ENCODE measurements around the gene UCMA.
"Not testable (repeated sequence)": the region's sequence is repeated elsewhere in the genome, so short reads cannot be mapped to it uniquely, and the experiment has no call there.

The UCMA gene

GRCh38 chr10:13234172-13234571, at the start of gene UCMA:
TSS of gene UCMA (minus strand) at chr10:13234374. CDS start at chr10:13234258, 116 bp downstream.
- no peak for DNase-seq

GRCh38 chr10:13282348-13282747, 48.2 kb upstream of the UCMA start:
- not testable (repeated sequence) for DNase-seq

- no peak for DNase-seq
Observed at GRCh38 chr10:13276749-13277365, 42.7 kb upstream of the UCMA start.

- DNase-seq: not testable (repeated sequence)
Observed at GRCh38 chr10:13276146-13276545, 42.0 kb upstream of the UCMA start.

- no peak for DNase-seq
Observed at GRCh38 chr10:13272164-13272571, 38.0 kb upstream of the UCMA start.

GRCh38 chr10:13271552-13272163, 37.5 kb upstream of the UCMA start:
- DNase-seq: peak; percentile 49

GRCh38 chr10:13270877-13271551, 36.8 kb upstream of the UCMA start:
- no peak for DNase-seq

- DNase-seq: no peak
Observed at GRCh38 chr10:13268841-13269240, 34.7 kb upstream of the UCMA start.

GRCh38 chr10:13268310-13268709, 34.1 kb upstream of the UCMA start:
- no peak for DNase-seq

GRCh38 chr10:13263591-13263990, 29.4 kb upstream of the UCMA start:
- DNase-seq: no peak

- no peak for DNase-seq
Observed at GRCh38 chr10:13262433-13262832, 28.3 kb upstream of the UCMA start.

GRCh38 chr10:13257621-13258140, 23.5 kb upstream of the UCMA start:
- DNase-seq: no peak

GRCh38 chr10:13256627-13257026, 22.5 kb upstream of the UCMA start:
- no peak for DNase-seq

GRCh38 chr10:13253726-13254125, 19.6 kb upstream of the UCMA start:
- DNase-seq: no peak

GRCh38 chr10:13247784-13248183, 13.6 kb upstream of the UCMA start:
- no peak for DNase-seq

- DNase-seq: no peak
Observed at GRCh38 chr10:13247246-13247645, 13.1 kb upstream of the UCMA start.

- not testable (repeated sequence) for DNase-seq
Observed at GRCh38 chr10:13242260-13242659, 8.1 kb upstream of the UCMA start.

- no peak for DNase-seq
Observed at GRCh38 chr10:13241613-13242012, 7.4 kb upstream of the UCMA start.

- no peak for DNase-seq
Observed at GRCh38 chr10:13239923-13240322, 5.7 kb upstream of the UCMA start.

GRCh38 chr10:13238271-13239077, 4.3 kb upstream of the UCMA start:
- DNase-seq: no peak

- no peak for DNase-seq
Observed at GRCh38 chr10:13236638-13237037, 2.5 kb upstream of the UCMA start.

GRCh38 chr10:13234736-13235135, 562 bp upstream of the UCMA start:
- DNase-seq: not testable (repeated sequence)

- DNase-seq: no peak
Observed at GRCh38 chr10:13233358-13233757, 816 bp downstream of the UCMA start.
